ENCODE data around the gene BAIAP3. TPM values are rescaled to one million over a fixed set of nuclear protein-coding genes. Genes with fewer than 3 reads are reported as not detected.

BAIAP3 gene
- total and polyA plus RNA-seq, 2 of the 8 experiments (the other 6 are each of a cell fraction or from before 2014, with no cell fraction given) = 2.9 to 6.8 TPM

DNA sequence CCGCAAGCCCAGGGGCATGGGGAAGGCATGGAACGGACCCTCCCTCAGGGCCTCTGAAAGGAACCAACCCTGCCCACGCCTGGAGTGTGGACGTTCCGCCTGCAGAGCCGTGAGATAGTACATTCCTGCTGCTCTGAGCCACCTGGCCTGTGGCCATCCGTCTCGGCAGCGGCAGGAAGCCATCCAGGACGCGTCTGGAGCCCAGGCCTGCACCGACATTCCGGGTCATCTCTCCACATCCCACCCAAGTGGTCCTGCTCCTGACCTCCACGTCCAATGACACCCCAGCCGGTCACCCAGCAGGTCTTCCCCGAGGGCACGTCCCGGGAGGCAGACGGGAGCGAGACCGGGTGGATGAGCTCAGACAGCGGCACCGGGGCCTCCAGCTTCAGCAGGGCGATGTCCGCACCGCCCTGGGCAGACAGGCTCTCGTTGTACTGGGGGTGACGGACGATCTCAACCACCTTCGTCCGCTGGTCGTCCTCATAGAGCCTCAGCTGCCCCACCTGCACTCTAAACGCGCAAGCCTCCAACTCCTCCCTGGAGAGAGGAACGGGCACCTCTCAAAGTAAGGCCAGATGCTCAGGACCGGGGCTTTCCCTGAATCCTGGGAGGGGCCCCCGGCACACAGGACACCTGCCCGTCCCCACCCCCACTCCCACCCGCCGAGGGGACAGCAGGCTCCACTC lies 45.3 kb upstream of the BAIAP3 start:
- Histone ChIP-seq H2AFZ (ENCODE audit: low read length) (no peak overlapping the region), H3K23me2 (ENCODE audit: low read depth, low read length) (peaks cover 3% of the 10 kb centered on the region; the same call in 1 of the 2 replicates), H2BK20ac (ENCODE audit: low read length) (no peak overlapping the region), H4K20me1 (replicated peaks in 1 of 2; ENCODE audit: control insufficient read depth in 1 of 2, insufficient read depth in 2 of 2, low read length in 2 of 2) (peaks cover 0 to 2% of the 10 kb centered on the region in 2 experiments), H3K18ac (ENCODE audit: extremely low read depth, low read length) (no peak overlapping the region), H3K27ac (ENCODE audit: low read depth, low read length) (no peak overlapping the region), H3K4ac (replicated peaks; ENCODE audit: insufficient read length, low read depth, low read length) (no peak overlapping the region), H4K5ac (ENCODE audit: insufficient read length, low read depth, low read length) (no peak overlapping the region), H3K4me1 (replicated peaks in 1 of 4; ENCODE audit: control insufficient read depth in 3 of 4, insufficient read depth in 4 of 4, low read length in 3 of 4) (peaks cover 3 to 30% (median 18%) of the 10 kb centered on the region in 4 experiments; a peak in 6 of 7 replicates), H3K4me2 (ENCODE audit: insufficient read depth in 1 of 2, low read depth in 2 of 2, low read length in 2 of 2) (no peak overlapping the region), H4K8ac (ENCODE audit: extremely low read depth, insufficient read depth, low read length) (no peak overlapping the region; the same call in 1 of the 2 replicates), H2BK5ac (ENCODE audit: low read depth, low read length) (0 out of 2 replicates have a peak overlapping the region, but pooled peaks have one; percentile 35), H3K23ac (ENCODE audit: insufficient read length) (no peak overlapping the region), H3K27me3 (replicated peaks in 1 of 4; ENCODE audit: control insufficient read depth in 3 of 4, extremely low read depth in 1 of 4, insufficient read depth in 3 of 4, low read length in 3 of 4) (peaks cover 7 to 39% (median 26%) of the 10 kb centered on the region in 4 experiments), H2AK5ac (ENCODE audit: low read depth, low read length) (no peak overlapping the region), H3K14ac (ENCODE audit: insufficient read length) (no peak overlapping the region), H2BK120ac (replicated peaks; ENCODE audit: low read depth, low read length) (no peak overlapping the region), H3K79me2 (ENCODE audit: control insufficient read depth in 1 of 2, insufficient read depth in 2 of 2, low read length in 2 of 2) (no peaks in the 10 kb centered on the region), H3K36me3 (ENCODE audit: control insufficient read depth in 2 of 4, insufficient read depth in 4 of 4, low read length in 3 of 4) (no peaks in the 10 kb centered on the region), H3K9ac (replicated peaks in 1 of 4; ENCODE audit: extremely low read depth in 1 of 4, low read depth in 3 of 4, low read length in 3 of 4) (no peak overlapping the region; a peak in 1 of 7 replicates), H3K79me1 (ENCODE audit: low read depth, low read length) (no peaks in the 10 kb centered on the region), H3K4me3 (ENCODE audit: extremely low read depth in 1 of 4, insufficient read depth in 2 of 4, low read depth in 3 of 4, low read length in 4 of 4) (no peak overlapping the region), H2BK15ac (ENCODE audit: low read length) (peak overlapping the region; percentile 46; the same call in 1 of the 2 replicates), H3K56ac (replicated peaks; ENCODE audit: insufficient read length, low read depth, low read length) (no peak overlapping the region), H4K91ac (replicated peaks; ENCODE audit: insufficient read length, low read length) (peak overlapping the region; percentile 15), H3K9me3 (ENCODE audit: insufficient read depth in 2 of 2, low read depth in 1 of 2, low read length in 1 of 2) (no peaks in the 10 kb centered on the region), H2BK12ac (ENCODE audit: low read depth, low read length) (peak overlapping the region; percentile 80; the same call in 1 of the 2 replicates)
- WGBS, 2 experiments (ENCODE audit: extremely low coverage in 1 of 2, insufficient coverage in 1 of 2, insufficient read length in 1 of 2, insufficient replicate concordance in 2 of 2, low coverage in 1 of 2, low lambda C conversion rate in 2 of 2, missing lambda C conversion rate in 1 of 2) = 88% methylated on average over 33 of the region's 40 CpGs; no CpG with 5 or more reads in 1 of the 2 experiments
- no peak for FAIRE-seq
- no peak for DNase-seq (ENCODE audit: low read depth in 1 of 2, low spot score in 2 of 2)
- CTCF ChIA-PET (ENCODE audit: partially characterized antibody) = interaction anchor here (1.7 to 4.7 kb wide), 3 partner anchors 10 to 17 kb away, joined by 6 to 35 read pairs (median 7); no protein-coding TSS in a partner anchor
- POLR2A ChIA-PET (ENCODE audit: partially characterized antibody) = no interaction called here
- TF ChIP-seq CREB1 (IDR thresholded peaks at IDR 0.05) = no peak
- TF ChIP-seq GABPA (IDR thresholded peaks at IDR 0.05; ENCODE audit: borderline replicate concordance, insufficient read depth, low read length) = no peak
- no peak for TF ChIP-seq CEBPB (IDR thresholded peaks at IDR 0.05; ENCODE audit: low read depth, low read length)
